Measurements from ENCODE around the gene CORO1A. TPM values are rescaled to one million over a fixed set of nuclear protein-coding genes. Genes with fewer than 3 reads are reported as not detected.
"Not testable (repeated sequence)": the region's sequence is repeated elsewhere in the genome, so short reads cannot be mapped to it uniquely, and the experiment has no call there.

CORO1A gene
- total RNA-seq: 9.0 TPM

GRCh38 chr16:30183233-30184095 is at the start of gene CORO1A:
TSS of gene CORO1A (plus strand) at chr16:30183602. CDS start at chr16:30185210, 1,608 bp downstream.
- ATAC-seq: peak; percentile 51

- no peak for ATAC-seq
Measured at GRCh38 chr16:30136971-30137605, 46.3 kb upstream of the CORO1A start.

- no peak for ATAC-seq
Measured at GRCh38 chr16:30137897-30138296, 45.5 kb upstream of the CORO1A start.

GRCh38 chr16:30139583-30140481 is 43.6 kb upstream of the CORO1A start:
- ATAC-seq: peak; percentile 25

GRCh38 chr16:30141750-30142149 is 41.7 kb upstream of the CORO1A start:
- no peak for ATAC-seq

GRCh38 chr16:30142672-30143346 is 40.6 kb upstream of the CORO1A start:
- ATAC-seq: no peak

- ATAC-seq: no peak
Measured at GRCh38 chr16:30143347-30143702, 40.1 kb upstream of the CORO1A start.

GRCh38 chr16:30144017-30144416 is 39.4 kb upstream of the CORO1A start:
- ATAC-seq: no peak

- no peak for ATAC-seq
Measured at GRCh38 chr16:30144917-30145316, 38.5 kb upstream of the CORO1A start.

GRCh38 chr16:30145657-30146056 is 37.7 kb upstream of the CORO1A start:
- no peak for ATAC-seq

- ATAC-seq: no peak
Measured at GRCh38 chr16:30147843-30148510, 35.4 kb upstream of the CORO1A start.

GRCh38 chr16:30149250-30149930 is 34.0 kb upstream of the CORO1A start:
- ATAC-seq: no peak

- ATAC-seq: no peak
Measured at GRCh38 chr16:30151091-30151490, 32.3 kb upstream of the CORO1A start.

- ATAC-seq: no peak
Measured at GRCh38 chr16:30152517-30152916, 30.9 kb upstream of the CORO1A start.

- ATAC-seq: no peak
Measured at GRCh38 chr16:30155188-30155587, 28.2 kb upstream of the CORO1A start.

- ATAC-seq: no peak
Measured at GRCh38 chr16:30157214-30157613, 26.2 kb upstream of the CORO1A start.

- no peak for ATAC-seq
Measured at GRCh38 chr16:30163538-30163937, 19.9 kb upstream of the CORO1A start.

GRCh38 chr16:30166202-30166902 is 17.1 kb upstream of the CORO1A start:
- ATAC-seq: peak; percentile 51

- ATAC-seq: not testable (repeated sequence)
Measured at GRCh38 chr16:30168746-30169145, 14.7 kb upstream of the CORO1A start.

- not testable (repeated sequence) for ATAC-seq
Measured at GRCh38 chr16:30169416-30169815, 14.0 kb upstream of the CORO1A start.

GRCh38 chr16:30170145-30170544 is 13.3 kb upstream of the CORO1A start:
- ATAC-seq: not testable (repeated sequence)

Data from esophagus mucosa (tissue), 1 donor.